ENCODE measurements around the gene BRPF1. TPM values are rescaled to one million over a fixed set of nuclear protein-coding genes. Genes with fewer than 3 reads are reported as not detected.
A peak's percentile ranks its signal among the peaks of the same experiment; 100 is the strongest.

BRPF1 gene
- total and polyA plus RNA-seq, 10 of the 15 experiments (the other 5 are each of a cell fraction or from before 2014, with no cell fraction given): 1.2 to 25.3 (median 13.6) TPM

DNA sequence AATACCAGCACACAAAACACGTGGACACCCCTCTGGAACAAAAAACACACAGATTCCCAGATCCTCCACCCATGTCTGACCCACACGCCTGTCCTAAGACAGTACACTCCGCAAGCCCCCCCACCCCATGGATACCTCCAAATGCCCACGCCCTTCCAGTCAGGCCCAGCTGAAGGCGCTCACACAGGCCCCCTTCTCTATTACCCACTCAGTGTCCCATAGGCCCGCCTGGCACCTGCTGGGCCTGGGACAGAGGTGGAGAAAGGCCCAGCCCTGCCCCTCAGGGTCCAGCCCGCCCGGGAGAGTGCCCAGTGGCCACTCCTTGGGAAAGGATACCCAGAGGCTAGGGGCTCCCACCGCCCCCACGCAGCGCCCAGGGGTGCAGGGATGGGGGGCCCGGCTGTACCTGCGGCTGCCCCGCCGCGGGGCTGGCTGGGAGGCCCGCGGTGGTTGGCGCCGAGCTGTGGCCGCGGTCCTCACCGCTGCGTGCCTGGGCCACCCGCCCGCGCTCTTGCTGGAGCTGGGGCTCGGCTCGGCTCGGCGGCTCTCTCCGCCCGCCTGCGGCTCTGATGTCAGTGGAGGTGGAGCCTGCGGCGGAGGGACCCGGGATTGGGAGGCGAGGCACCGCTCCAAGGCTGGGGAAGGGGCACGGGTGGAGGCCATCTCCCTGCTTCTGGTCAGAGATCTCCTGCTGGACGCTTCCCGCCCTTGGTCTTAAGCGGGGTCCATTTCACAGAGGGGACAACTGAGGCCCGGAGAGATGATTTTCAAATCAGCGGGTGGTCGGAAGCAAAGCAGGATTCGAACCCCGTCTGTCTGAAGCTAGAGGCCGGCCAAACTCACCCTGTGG, 38.1 kb downstream of the BRPF1 start, which contains the start of gene CAMK1:
Gene CAMK1 (minus strand): TSS at position 522 of the 850 bp plus-strand sequence. CDS start 2,198 bp downstream, outside the sequence.
- H4K20me1 ChIP-seq (ENCODE audit: control insufficient read depth, insufficient read depth): no peaks in the 10 kb centered on the region
- CTCF ChIA-PET: no interaction called here
- H3K4me1 ChIP-seq (ENCODE audit: control insufficient read depth, insufficient read depth, low read length): no peaks in the 10 kb centered on the region; the same call in 1 of the 2 replicates
- H3K27me3 ChIP-seq (replicated peaks in 1 of 2; ENCODE audit: control insufficient read depth in 2 of 2, insufficient read depth in 2 of 2, low read length in 1 of 2): peaks cover 0 to 2% of the 10 kb centered on the region in 2 experiments; a peak in 3 of 4 replicates
- peak within 1 kb of the TSS; percentile 72 for H2AFZ ChIP-seq (ENCODE audit: control insufficient read depth, low read depth, low read length)
- BruUV-seq (replicated peaks): no TSS peak
- no peaks in the 10 kb centered on the region for H3K9me3 ChIP-seq (replicated peaks; ENCODE audit: control insufficient read depth, insufficient read depth, low read length)
- in situ Hi-C loops (cut with MboI) (no loop called here), intact Hi-C loops (cut with micrococcal nuclease; ENCODE audit: unreplicated experiment) (no loop called here)
- H3K79me2 ChIP-seq (ENCODE audit: control insufficient read depth, insufficient read depth, low read length): no peaks in the 10 kb centered on the region
- H3K4me2 ChIP-seq (ENCODE audit: control insufficient read depth, insufficient read depth): peak within 1 kb of the TSS; percentile 68
- POLR2A ChIA-PET: interaction anchor here (1.1 kb wide), 1 partner anchor 14 kb away, joined by 5 read pairs; no protein-coding TSS in a partner anchor
- DNase-seq (ENCODE audit: low read depth, low spot score) (no peak), ATAC-seq (peak; percentile 89), FAIRE-seq (no peak)
- WGBS (ENCODE audit: insufficient coverage, insufficient replicate concordance, low lambda C conversion rate, missing lambda C conversion rate): 6% methylated on average over 49 of the region's 49 CpGs
- SMC1A ChIA-PET (ENCODE audit: uncharacterized antibody, unreplicated experiment): interaction anchor here (0.9 to 1.0 kb wide), 2 partner anchors 16 to 23 kb away, joined by 3 read pairs; partner anchors contain the start of genes ARPC4 and TADA3
- RAD21 ChIA-PET (ENCODE audit: unreplicated experiment): interaction anchor here (1.0 to 1.2 kb wide), 2 partner anchors 11 to 30 kb away, joined by 3 read pairs; no protein-coding TSS in a partner anchor
- H3K27ac ChIP-seq (ENCODE audit: control insufficient read depth, insufficient read depth): no peak within 1 kb of the TSS
- peak within 1 kb of the TSS; percentile 8; the same call in 1 of the 2 replicates for H3K9ac ChIP-seq (ENCODE audit: control insufficient read depth, insufficient read depth, low read length)
- peak within 1 kb of the TSS; percentile 1; the same call in 1 of the 2 replicates for H3K4me3 ChIP-seq
- no peaks in the 10 kb centered on the region for H3K36me3 ChIP-seq (ENCODE audit: control insufficient read depth in 2 of 2, insufficient read depth in 2 of 2, low read length in 1 of 2)
- TF ChIP-seq RB1 (IDR thresholded peaks at IDR 0.05; ENCODE audit: borderline replicate concordance) (0 out of 2 replicates have a peak, but pooled peaks have one; percentile 41), GATAD2B (conservative IDR thresholded peaks at IDR 0.05; ENCODE audit: low read depth) (0 out of 2 replicates have a peak, but pooled peaks have one; percentile 36), NFYB (IDR thresholded peaks at IDR 0.05; ENCODE audit: insufficient read depth, low read depth, low read length) (no peak), GABPA (IDR thresholded peaks at IDR 0.05; ENCODE audit: low read depth) (no peak), FOXM1 (IDR thresholded peaks at IDR 0.05; ENCODE audit: low read depth, low read length) (no peak), PAX8 (IDR thresholded peaks at IDR 0.05) (no peak), SMAD5 (IDR thresholded peaks at IDR 0.05; ENCODE audit: low read depth) (no peak), SMARCA5 (IDR thresholded peaks at IDR 0.05) (no peak), POLR2A (IDR thresholded peaks at IDR 0.05; ENCODE audit: low read depth, low read length) (0 out of 2 replicates have a peak, but pooled peaks have one; percentile 38), ZNF622 (IDR thresholded peaks at IDR 0.05) (no peak), CBFB (IDR thresholded peaks at IDR 0.05; ENCODE audit: low read depth) (no peak), RBBP5 (conservative IDR thresholded peaks at IDR 0.05) (no peak)
- TF ChIP-seq, protein P1, sequence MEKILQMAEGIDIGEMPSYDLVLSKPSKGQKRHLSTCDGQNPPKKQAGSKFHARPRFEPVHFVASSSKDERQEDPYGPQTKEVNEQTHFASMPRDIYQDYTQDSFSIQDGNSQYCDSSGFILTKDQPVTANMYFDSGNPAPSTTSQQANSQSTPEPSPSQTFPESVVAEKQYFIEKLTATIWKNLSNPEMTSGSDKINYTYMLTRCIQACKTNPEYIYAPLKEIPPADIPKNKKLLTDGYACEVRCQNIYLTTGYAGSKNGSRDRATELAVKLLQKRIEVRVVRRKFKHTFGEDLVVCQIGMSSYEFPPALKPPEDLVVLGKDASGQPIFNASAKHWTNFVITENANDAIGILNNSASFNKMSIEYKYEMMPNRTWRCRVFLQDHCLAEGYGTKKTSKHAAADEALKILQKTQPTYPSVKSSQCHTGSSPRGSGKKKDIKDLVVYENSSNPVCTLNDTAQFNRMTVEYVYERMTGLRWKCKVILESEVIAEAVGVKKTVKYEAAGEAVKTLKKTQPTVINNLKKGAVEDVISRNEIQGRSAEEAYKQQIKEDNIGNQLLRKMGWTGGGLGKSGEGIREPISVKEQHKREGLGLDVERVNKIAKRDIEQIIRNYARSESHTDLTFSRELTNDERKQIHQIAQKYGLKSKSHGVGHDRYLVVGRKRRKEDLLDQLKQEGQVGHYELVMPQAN (conservative IDR thresholded peaks at IDR 0.05): no peak
- TF ChIP-seq, protein P2, sequence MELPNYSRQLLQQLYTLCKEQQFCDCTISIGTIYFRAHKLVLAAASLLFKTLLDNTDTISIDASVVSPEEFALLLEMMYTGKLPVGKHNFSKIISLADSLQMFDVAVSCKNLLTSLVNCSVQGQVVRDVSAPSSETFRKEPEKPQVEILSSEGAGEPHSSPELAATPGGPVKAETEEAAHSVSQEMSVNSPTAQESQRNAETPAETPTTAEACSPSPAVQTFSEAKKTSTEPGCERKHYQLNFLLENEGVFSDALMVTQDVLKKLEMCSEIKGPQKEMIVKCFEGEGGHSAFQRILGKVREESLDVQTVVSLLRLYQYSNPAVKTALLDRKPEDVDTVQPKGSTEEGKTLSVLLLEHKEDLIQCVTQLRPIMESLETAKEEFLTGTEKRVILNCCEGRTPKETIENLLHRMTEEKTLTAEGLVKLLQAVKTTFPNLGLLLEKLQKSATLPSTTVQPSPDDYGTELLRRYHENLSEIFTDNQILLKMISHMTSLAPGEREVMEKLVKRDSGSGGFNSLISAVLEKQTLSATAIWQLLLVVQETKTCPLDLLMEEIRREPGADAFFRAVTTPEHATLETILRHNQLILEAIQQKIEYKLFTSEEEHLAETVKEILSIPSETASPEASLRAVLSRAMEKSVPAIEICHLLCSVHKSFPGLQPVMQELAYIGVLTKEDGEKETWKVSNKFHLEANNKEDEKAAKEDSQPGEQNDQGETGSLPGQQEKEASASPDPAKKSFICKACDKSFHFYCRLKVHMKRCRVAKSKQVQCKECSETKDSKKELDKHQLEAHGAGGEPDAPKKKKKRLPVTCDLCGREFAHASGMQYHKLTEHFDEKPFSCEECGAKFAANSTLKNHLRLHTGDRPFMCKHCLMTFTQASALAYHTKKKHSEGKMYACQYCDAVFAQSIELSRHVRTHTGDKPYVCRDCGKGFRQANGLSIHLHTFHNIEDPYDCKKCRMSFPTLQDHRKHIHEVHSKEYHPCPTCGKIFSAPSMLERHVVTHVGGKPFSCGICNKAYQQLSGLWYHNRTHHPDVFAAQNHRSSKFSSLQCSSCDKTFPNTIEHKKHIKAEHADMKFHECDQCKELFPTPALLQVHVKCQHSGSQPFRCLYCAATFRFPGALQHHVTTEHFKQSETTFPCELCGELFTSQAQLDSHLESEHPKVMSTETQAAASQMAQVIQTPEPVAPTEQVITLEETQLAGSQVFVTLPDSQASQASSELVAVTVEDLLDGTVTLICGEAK (IDR thresholded peaks at IDR 0.05; ENCODE audit: borderline replicate concordance): no peak
- TF ChIP-seq, protein P3, sequence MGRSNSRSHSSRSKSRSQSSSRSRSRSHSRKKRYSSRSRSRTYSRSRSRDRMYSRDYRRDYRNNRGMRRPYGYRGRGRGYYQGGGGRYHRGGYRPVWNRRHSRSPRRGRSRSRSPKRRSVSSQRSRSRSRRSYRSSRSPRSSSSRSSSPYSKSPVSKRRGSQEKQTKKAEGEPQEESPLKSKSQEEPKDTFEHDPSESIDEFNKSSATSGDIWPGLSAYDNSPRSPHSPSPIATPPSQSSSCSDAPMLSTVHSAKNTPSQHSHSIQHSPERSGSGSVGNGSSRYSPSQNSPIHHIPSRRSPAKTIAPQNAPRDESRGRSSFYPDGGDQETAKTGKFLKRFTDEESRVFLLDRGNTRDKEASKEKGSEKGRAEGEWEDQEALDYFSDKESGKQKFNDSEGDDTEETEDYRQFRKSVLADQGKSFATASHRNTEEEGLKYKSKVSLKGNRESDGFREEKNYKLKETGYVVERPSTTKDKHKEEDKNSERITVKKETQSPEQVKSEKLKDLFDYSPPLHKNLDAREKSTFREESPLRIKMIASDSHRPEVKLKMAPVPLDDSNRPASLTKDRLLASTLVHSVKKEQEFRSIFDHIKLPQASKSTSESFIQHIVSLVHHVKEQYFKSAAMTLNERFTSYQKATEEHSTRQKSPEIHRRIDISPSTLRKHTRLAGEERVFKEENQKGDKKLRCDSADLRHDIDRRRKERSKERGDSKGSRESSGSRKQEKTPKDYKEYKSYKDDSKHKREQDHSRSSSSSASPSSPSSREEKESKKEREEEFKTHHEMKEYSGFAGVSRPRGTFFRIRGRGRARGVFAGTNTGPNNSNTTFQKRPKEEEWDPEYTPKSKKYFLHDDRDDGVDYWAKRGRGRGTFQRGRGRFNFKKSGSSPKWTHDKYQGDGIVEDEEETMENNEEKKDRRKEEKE (IDR thresholded peaks at IDR 0.05): no peak

All from GM12878 (cell line).